Measurements from ENCODE around the gene ABCA2. TPM values are rescaled to one million over a fixed set of nuclear protein-coding genes. Genes with fewer than 3 reads are reported as not detected.

Gene ABCA2
- total RNA-seq, 4 donors from 2014 or later = 51.1 to 204 (median 96.5) TPM

DNA sequence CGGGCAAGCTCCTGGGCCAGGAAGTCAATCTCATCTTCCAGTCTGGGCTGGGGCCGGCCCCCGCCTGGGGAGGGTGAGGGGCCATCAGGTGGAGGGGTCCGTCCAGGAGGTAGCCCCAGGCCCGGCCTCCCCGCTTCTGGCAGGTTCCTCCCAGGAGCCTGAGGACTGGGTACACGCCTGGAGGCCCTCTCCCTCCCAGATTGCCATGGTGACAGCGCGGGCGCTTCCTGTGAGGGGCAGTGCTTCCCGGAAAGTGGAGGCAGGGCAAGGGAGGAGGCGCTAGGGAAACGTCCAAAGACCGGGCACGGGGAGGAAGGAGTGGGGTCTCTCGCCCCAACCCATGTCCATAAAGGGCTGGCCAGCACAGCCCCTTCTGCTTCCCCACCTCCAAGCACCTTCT is 13.1 kb upstream of the ABCA2 start:
- TF ChIP-seq POLR2A (IDR thresholded peaks at IDR 0.05) = no peak
- TF ChIP-seq, protein P1, sequence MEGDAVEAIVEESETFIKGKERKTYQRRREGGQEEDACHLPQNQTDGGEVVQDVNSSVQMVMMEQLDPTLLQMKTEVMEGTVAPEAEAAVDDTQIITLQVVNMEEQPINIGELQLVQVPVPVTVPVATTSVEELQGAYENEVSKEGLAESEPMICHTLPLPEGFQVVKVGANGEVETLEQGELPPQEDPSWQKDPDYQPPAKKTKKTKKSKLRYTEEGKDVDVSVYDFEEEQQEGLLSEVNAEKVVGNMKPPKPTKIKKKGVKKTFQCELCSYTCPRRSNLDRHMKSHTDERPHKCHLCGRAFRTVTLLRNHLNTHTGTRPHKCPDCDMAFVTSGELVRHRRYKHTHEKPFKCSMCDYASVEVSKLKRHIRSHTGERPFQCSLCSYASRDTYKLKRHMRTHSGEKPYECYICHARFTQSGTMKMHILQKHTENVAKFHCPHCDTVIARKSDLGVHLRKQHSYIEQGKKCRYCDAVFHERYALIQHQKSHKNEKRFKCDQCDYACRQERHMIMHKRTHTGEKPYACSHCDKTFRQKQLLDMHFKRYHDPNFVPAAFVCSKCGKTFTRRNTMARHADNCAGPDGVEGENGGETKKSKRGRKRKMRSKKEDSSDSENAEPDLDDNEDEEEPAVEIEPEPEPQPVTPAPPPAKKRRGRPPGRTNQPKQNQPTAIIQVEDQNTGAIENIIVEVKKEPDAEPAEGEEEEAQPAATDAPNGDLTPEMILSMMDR (IDR thresholded peaks at IDR 0.05) = no peak
- TF ChIP-seq EP300 (IDR thresholded peaks at IDR 0.05; ENCODE audit: low read depth) = no peak
- no peak for TF ChIP-seq POLR2AphosphoS5 (IDR thresholded peaks at IDR 0.05)
- peak overlapping the region in 1 of 4 donors; percentile 30 for H3K27ac ChIP-seq
- in situ Hi-C loops (cut with MboI; ENCODE audit: low pct_ligation_motif_present in 1 of 4, low pct_unique_long_range_greater_than_20kb in 1 of 4, low sequenced_read_pairs in 3 of 4) = loop anchor here in 3 of 4 donors (10.0 to 25.0 kb wide), 2 partner anchors 254 to 256 kb away; partner anchors contain the start of genes CCDC183 (in 2 of the 3) and TMEM141 (in 2 of the 3)
- WGBS, 2 donors (ENCODE audit: low coverage in 1 of 2) = 54% methylated on average over 16 of the region's 16 CpGs; no CpG with 5 or more reads in 1 of the 2 donors
- intact Hi-C loops (cut with DNase I; ENCODE audit: low total_unique reads) = no loop called here
- H3K27me3 ChIP-seq = peaks cover 26% of the 10 kb centered on the region
- peaks cover 19 to 27% (median 22%) of the 10 kb centered on the region in 4 donors for H3K4me1 ChIP-seq
- H3K9me3 ChIP-seq = no peaks in the 10 kb centered on the region
- no peaks in the 10 kb centered on the region for H3K36me3 ChIP-seq
- DNase-seq = no peak
- no peak overlapping the region for H3K4me3 ChIP-seq

DNA sequence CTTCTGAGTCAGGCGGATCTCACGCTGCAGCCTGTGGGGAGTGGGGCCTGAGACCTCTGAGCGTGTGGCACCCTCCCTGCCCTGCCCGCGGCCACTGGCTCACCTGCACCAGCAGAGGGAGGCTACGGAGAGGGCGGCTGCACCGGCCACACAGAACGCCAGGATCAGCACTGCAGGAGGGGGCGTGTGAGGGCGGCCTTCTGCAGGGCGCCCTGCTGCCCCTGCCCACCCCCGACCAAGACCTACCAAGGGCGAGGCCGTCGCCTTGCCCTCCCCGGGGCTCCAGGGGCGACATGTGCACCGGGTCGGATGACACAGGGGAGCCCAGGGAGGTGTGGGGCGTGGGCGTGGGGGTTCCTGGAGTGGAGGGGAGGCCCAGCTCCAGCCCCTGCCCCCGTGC is 12.5 kb upstream of the ABCA2 start:
- H3K9me3 ChIP-seq = no peaks in the 10 kb centered on the region
- H3K27me3 ChIP-seq = peaks cover 22% of the 10 kb centered on the region
- H3K4me3 ChIP-seq = no peak overlapping the region
- TF ChIP-seq, protein P1 (IDR thresholded peaks at IDR 0.05) = no peak
- TF ChIP-seq EP300 (IDR thresholded peaks at IDR 0.05; ENCODE audit: low read depth) (no peak), POLR2A (IDR thresholded peaks at IDR 0.05) (no peak), POLR2AphosphoS5 (IDR thresholded peaks at IDR 0.05) (no peak)
- no peak for DNase-seq
- H3K36me3 ChIP-seq = no peaks in the 10 kb centered on the region
- H3K27ac ChIP-seq = peak overlapping the region in 1 of 4 donors; percentile 30
- peaks cover 17 to 24% (median 20%) of the 10 kb centered on the region in 4 donors for H3K4me1 ChIP-seq
- in situ Hi-C loops (cut with MboI; ENCODE audit: low pct_ligation_motif_present in 1 of 4, low pct_unique_long_range_greater_than_20kb in 1 of 4, low sequenced_read_pairs in 3 of 4) = loop anchor here in 3 of 4 donors (10.0 to 25.0 kb wide), 2 partner anchors 253 to 256 kb away; partner anchors contain the start of genes CCDC183 (in 2 of the 3) and TMEM141 (in 2 of the 3)
- intact Hi-C loops (cut with DNase I; ENCODE audit: low total_unique reads) = no loop called here
- 80% methylated on average over 17 of the region's 23 CpGs; no CpG with 5 or more reads in 1 of the 2 donors for WGBS, 2 donors (ENCODE audit: low coverage in 1 of 2)

DNA sequence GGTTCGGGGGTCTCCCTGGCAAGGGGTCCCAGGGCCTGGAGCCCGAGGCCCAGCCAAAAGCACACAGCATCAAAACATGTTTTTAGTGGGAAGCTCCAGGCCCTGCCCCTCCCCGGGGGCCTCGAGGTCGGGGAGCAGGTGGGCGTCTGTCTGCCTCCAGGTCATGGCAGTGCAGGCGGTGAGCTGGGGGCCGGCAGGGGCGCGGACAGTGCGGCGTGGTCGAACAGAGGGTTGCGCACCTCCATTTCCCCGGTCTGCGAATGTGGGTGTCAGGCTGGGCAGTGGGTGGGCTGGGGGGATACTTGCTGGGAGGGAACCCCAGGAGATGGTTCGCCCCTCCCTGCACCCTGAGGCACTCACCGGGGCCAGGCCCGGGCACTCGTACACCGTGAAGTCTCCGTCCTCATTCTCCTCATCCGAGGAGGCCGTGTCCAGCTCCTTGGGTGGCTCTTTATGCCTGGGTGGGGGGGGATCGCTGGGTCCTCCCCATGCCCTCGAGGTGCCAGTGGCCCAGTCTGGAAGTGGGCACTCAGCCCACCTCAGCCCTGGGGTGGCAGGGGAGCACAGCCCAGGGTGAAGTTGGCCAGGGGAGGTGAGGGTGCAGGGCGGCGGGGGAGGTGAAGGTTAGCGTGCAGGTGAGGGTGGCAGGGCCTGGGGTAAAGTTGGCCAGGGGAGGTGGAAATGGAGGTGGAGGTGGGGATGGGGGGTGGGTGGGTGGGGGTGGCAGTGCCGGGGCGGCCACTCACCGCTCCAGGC is 11.8 kb upstream of the ABCA2 start:
- intact Hi-C loops (cut with DNase I; ENCODE audit: low total_unique reads) = no loop called here
- peaks cover 15 to 24% (median 19%) of the 10 kb centered on the region in 4 donors for H3K4me1 ChIP-seq
- H3K27me3 ChIP-seq = peaks cover 15% of the 10 kb centered on the region
- no peak overlapping the region for H3K4me3 ChIP-seq
- TF ChIP-seq POLR2AphosphoS5 (IDR thresholded peaks at IDR 0.05) = no peak
- TF ChIP-seq, protein P1 (IDR thresholded peaks at IDR 0.05) = no peak
- no peak for TF ChIP-seq POLR2A (IDR thresholded peaks at IDR 0.05)
- TF ChIP-seq EP300 (IDR thresholded peaks at IDR 0.05; ENCODE audit: low read depth) = no peak
- H3K36me3 ChIP-seq = no peaks in the 10 kb centered on the region
- H3K27ac ChIP-seq = no peak overlapping the region
- DNase-seq = no peak
- in situ Hi-C loops (cut with MboI; ENCODE audit: low pct_ligation_motif_present in 1 of 4, low pct_unique_long_range_greater_than_20kb in 1 of 4, low sequenced_read_pairs in 3 of 4) = loop anchor here (10.0 to 25.0 kb wide), 2 partner anchors 252 to 255 kb away; partner anchors contain the start of genes CCDC183 (in 2 of the 4) and TMEM141 (in 2 of the 4)
- 91% methylated on average over 32 of the region's 32 CpGs; no CpG with 5 or more reads in 1 of the 2 donors for WGBS, 2 donors (ENCODE audit: low coverage in 1 of 2)
- no peaks in the 10 kb centered on the region for H3K9me3 ChIP-seq

DNA sequence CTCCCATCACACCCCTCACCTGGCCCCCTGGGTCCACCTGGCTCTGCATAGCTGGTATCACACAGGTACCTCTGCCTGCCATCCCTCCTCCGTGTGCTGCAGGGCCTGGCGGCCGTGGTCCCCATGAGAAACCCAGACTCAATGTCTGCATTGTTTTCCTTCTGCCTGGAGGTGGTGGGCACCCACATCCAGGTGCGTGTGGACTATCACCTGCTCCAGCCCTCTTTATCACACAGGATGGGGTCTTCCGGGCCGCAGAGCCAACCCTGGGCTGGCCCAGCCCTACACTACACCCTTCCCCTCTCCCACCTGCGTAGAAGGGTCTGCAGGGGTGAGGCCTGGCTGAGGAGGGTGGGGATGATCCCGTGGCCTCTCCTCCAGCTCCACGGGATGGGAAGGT is 10.9 kb upstream of the ABCA2 start:
- WGBS, 2 donors (ENCODE audit: low coverage in 1 of 2) = 60 to 85% methylated on average over 2 to 9 of the region's 9 CpGs
- Histone ChIP-seq H3K27me3 (peaks cover 6% of the 10 kb centered on the region), H3K9me3 (no peaks in the 10 kb centered on the region), H3K27ac (no peak overlapping the region), H3K36me3 (no peaks in the 10 kb centered on the region), H3K4me1 (peaks cover 10 to 21% (median 16%) of the 10 kb centered on the region in 4 donors), H3K4me3 (no peak overlapping the region)
- in situ Hi-C loops (cut with MboI; ENCODE audit: low pct_ligation_motif_present in 1 of 4, low pct_unique_long_range_greater_than_20kb in 1 of 4, low sequenced_read_pairs in 3 of 4) (loop anchor here in 3 of 4 donors (10.0 to 25.0 kb wide), 2 partner anchors 252 to 254 kb away; partner anchors contain the start of genes CCDC183 (in 2 of the 3) and TMEM141 (in 2 of the 3)), intact Hi-C loops (cut with DNase I; ENCODE audit: low total_unique reads) (no loop called here)
- TF ChIP-seq POLR2AphosphoS5 (IDR thresholded peaks at IDR 0.05) (no peak), EP300 (IDR thresholded peaks at IDR 0.05; ENCODE audit: low read depth) (no peak), POLR2A (IDR thresholded peaks at IDR 0.05) (no peak)
- TF ChIP-seq, protein P1 (IDR thresholded peaks at IDR 0.05) = no peak
- DNase-seq = no peak

Measured in transverse colon (tissue), 4 donors.